Gastrocnemius medialis (tissue), 4 donors: ENCODE measurements around the gene STEAP1B. TPM values are rescaled to one million over a fixed set of nuclear protein-coding genes. Genes with fewer than 3 reads are reported as not detected.

Experiments used
- ATAC-seq, 2 donors: fragments of 150-250 bp; one replicate each; pipeline ENCODE4 v1.9.1; 2016
- DNase-seq, 2 donors: peaks; one replicate each; pipeline ENCODE4 v3.0.0-alpha.2; 2019
- H3K27ac ChIP-seq, 4 donors: fragments of 200-600 bp; sonication (generic); 1 replicate in 1 of 4; 2 replicates in 3 of 4; pipeline ENCODE4 v1.5.1; 2016 to 2018; ENCODE audit warnings: mild to moderate bottlenecking in 2 of 4, moderate library complexity in 1 of 4
- H3K27me3 ChIP-seq, 3 donors: fragments of 200-600 bp; sonication (generic) in 2 of 3; 1 replicate in 1 of 3; 2 replicates in 2 of 3; pipeline versions ENCODE4 v1.5.1 to v1.6.0; 2016 to 2019; ENCODE audit warnings: mild to moderate bottlenecking in 1 of 3, moderate library complexity in 1 of 3
- H3K36me3 ChIP-seq, 2 donors: fragments of 200-600 bp; sonication (generic) in 1 of 2; one replicate each; pipeline ENCODE4 v1.5.1; 2017 to 2018
- H3K4me1 ChIP-seq, 2 donors: fragments of 200-600 bp; sonication (generic) in 1 of 2; one replicate each; pipeline ENCODE4 v1.5.1; 2016 to 2017; ENCODE audit warnings: mild to moderate bottlenecking in 2 of 2
- H3K4me3 ChIP-seq, 4 donors: fragments of 200-600 bp; sonication (generic) in 3 of 4; 1 replicate in 1 of 4; 2 replicates in 3 of 4; pipeline ENCODE4 v1.5.1; 2016 to 2019; ENCODE audit warnings: mild to moderate bottlenecking in 2 of 4
- H3K9me3 ChIP-seq, 3 donors: fragments of 200-600 bp; sonication (generic) in 2 of 3; 1 replicate in 1 of 3; 2 replicates in 2 of 3; pipeline ENCODE4 v1.5.1; 2016 to 2019
- CTCF ChIP-seq, 5 experiments: fragments of 450-650 bp in 3 of 5; fragments of 200-600 bp in 2 of 5; sonication (generic) in 2 of 5; IDR thresholded peaks in 4 of 5; conservative IDR thresholded peaks in 1 of 5; 1 replicate in 4 of 5; 2 replicates in 1 of 5; pipeline ENCODE4 v1.5.1; 2016 to 2019; ENCODE audit warnings: antibody characterized with exemption in 5 of 5, mild to moderate bottlenecking in 3 of 5, moderate library complexity in 3 of 5
- POLR2A ChIP-seq, 2 donors: fragments of 450-650 bp; IDR thresholded peaks; one replicate each; pipeline ENCODE4 v1.6.1; 2017; ENCODE audit warnings: antibody characterized with exemption in 2 of 2, mild to moderate bottlenecking in 2 of 2, moderate library complexity in 2 of 2
- in situ Hi-C, 4 donors: fragments of 200-750 bp; cut with MboI; loops; one replicate each; pipeline versions ENCODE4 v1.15.0 to v1.8.0; 2017; ENCODE audit warnings: low sequenced_read_pairs in 4 of 4
- intact Hi-C: fragments of 100-400 bp; cut with DNase I; formaldehyde crosslinking; loops from one replicate; pipeline ENCODE4 v1.15.1; 2023; ENCODE audit warnings: low total_unique reads
- total RNA-seq, 4 donors: library from RNA; depleted of rRNA; stranded (reverse); fragments of >200 nt; gene quantifications; one replicate each; pipeline versions ENCODE4 v1.1.0 to v1.2.3, GENCODE V29; 2016

Gene STEAP1B
- total RNA-seq, 4 donors from 2014 or later, result 0.60 to 1.7 (median 0.74) TPM

- H3K9me3 ChIP-seq, result no peaks in the 10 kb centered on the region
- intact Hi-C loops, result no loop called here
- TF ChIP-seq CTCF (IDR thresholded peaks at IDR 0.05 in 4 of 5, conservative IDR thresholded peaks at IDR 0.05 in 1 of 5) (no peak), POLR2A (IDR thresholded peaks at IDR 0.05) (no peak)
- ATAC-seq (no peak), DNase-seq (no peak)
- H3K4me1 ChIP-seq, result no peaks in the 10 kb centered on the region
- no peak overlapping the region for H3K4me3 ChIP-seq
- H3K27me3 ChIP-seq, result no peaks in the 10 kb centered on the region
- no peak overlapping the region for H3K27ac ChIP-seq
- in situ Hi-C loops, result no loop called here
- H3K36me3 ChIP-seq, result no peaks in the 10 kb centered on the region
Observed at GRCh38 chr7:22386865-22387264, 113.1 kb downstream of the STEAP1B start.

- no peak overlapping the region for H3K27ac ChIP-seq
- H3K36me3 ChIP-seq, result no peaks in the 10 kb centered on the region
- no peaks in the 10 kb centered on the region for H3K27me3 ChIP-seq
- in situ Hi-C loops (no loop called here), intact Hi-C loops (no loop called here)
- H3K4me1 ChIP-seq, result no peaks in the 10 kb centered on the region
- DNase-seq (no peak), ATAC-seq (no peak)
- H3K4me3 ChIP-seq, result no peak overlapping the region
- TF ChIP-seq POLR2A (IDR thresholded peaks at IDR 0.05) (no peak), CTCF (IDR thresholded peaks at IDR 0.05 in 4 of 5, conservative IDR thresholded peaks at IDR 0.05 in 1 of 5) (no peak)
- H3K9me3 ChIP-seq, result no peaks in the 10 kb centered on the region
Observed at GRCh38 chr7:22386206-22386858, 113.7 kb downstream of the STEAP1B start.

GRCh38 chr7:22385326-22385725, 114.7 kb downstream of the STEAP1B start:
- TF ChIP-seq POLR2A (IDR thresholded peaks at IDR 0.05), result no peak
- no peak for TF ChIP-seq CTCF (IDR thresholded peaks at IDR 0.05 in 4 of 5, conservative IDR thresholded peaks at IDR 0.05 in 1 of 5)

GRCh38 chr7:22380333-22380732, 119.7 kb downstream of the STEAP1B start:
- H3K4me3 ChIP-seq, result no peak overlapping the region
- no peak overlapping the region for H3K27ac ChIP-seq
- no peaks in the 10 kb centered on the region for H3K36me3 ChIP-seq
- in situ Hi-C loops, result no loop called here
- TF ChIP-seq CTCF (IDR thresholded peaks at IDR 0.05 in 4 of 5, conservative IDR thresholded peaks at IDR 0.05 in 1 of 5), result no peak
- TF ChIP-seq POLR2A (IDR thresholded peaks at IDR 0.05), result no peak
- DNase-seq, result no peak
- H3K4me1 ChIP-seq, result peaks cover 0 to 6% of the 10 kb centered on the region in 2 donors
- H3K27me3 ChIP-seq, result no peaks in the 10 kb centered on the region
- ATAC-seq, result no peak
- intact Hi-C loops, result no loop called here
- H3K9me3 ChIP-seq, result no peaks in the 10 kb centered on the region

More at GRCh38 chr7:22385326-22385725, 114.7 kb downstream of the STEAP1B start:
- no peak for ATAC-seq
- Histone ChIP-seq H3K27me3 (no peaks in the 10 kb centered on the region), H3K4me3 (no peak overlapping the region), H3K36me3 (no peaks in the 10 kb centered on the region), H3K27ac (no peak overlapping the region), H3K9me3 (no peaks in the 10 kb centered on the region), H3K4me1 (no peaks in the 10 kb centered on the region)
- in situ Hi-C loops, result no loop called here
- intact Hi-C loops, result no loop called here
- no peak for DNase-seq
